H9 (cell line): Measurements from ENCODE around the gene DCP1B. TPM values are rescaled to one million over a fixed set of nuclear protein-coding genes. Genes with fewer than 3 reads are reported as not detected.

Experiments used
- DNase-seq: peaks from one replicate; pipeline ENCODE4 v3.0.0-alpha.2; 2017
- H2AFZ ChIP-seq: one replicate; pipeline ENCODE4 v1.6.1; 2013; ENCODE audit warnings: mild to moderate bottlenecking, low read length, control low read depth, moderate library complexity
- H2AK5ac ChIP-seq: 2 replicates; pipeline ENCODE4 v1.6.1; 2013; ENCODE audit warnings: low read length, control low read depth, mixed read lengths; ENCODE audit not compliant: insufficient read length
- H2BK120ac ChIP-seq: one replicate; pipeline ENCODE4 v1.6.1; 2013; ENCODE audit warnings: low read depth, mild to moderate bottlenecking, low read length, control low read depth, inconsistent platforms; ENCODE audit not compliant: poor library complexity, severe bottlenecking
- H2BK12ac ChIP-seq: 2 replicates; pipeline ENCODE4 v1.6.1; 2013; ENCODE audit warnings: low read length, control low read depth, mixed read lengths, low read depth; ENCODE audit not compliant: insufficient read length
- H2BK15ac ChIP-seq: 2 replicates; pipeline ENCODE4 v1.6.1; 2013; ENCODE audit warnings: low read depth, low read length, control low read depth
- H2BK20ac ChIP-seq: one replicate; pipeline ENCODE4 v1.6.1; 2013; ENCODE audit warnings: low read depth, mild to moderate bottlenecking, low read length, control low read depth, inconsistent platforms; ENCODE audit not compliant: poor library complexity, severe bottlenecking
- H2BK5ac ChIP-seq: 2 replicates; pipeline ENCODE4 v1.6.1; 2013; ENCODE audit warnings: low read length, control low read depth, mixed read lengths; ENCODE audit not compliant: insufficient read length
- H3K14ac ChIP-seq: 2 replicates; pipeline ENCODE4 v1.6.1; 2013; ENCODE audit warnings: low read length, control low read depth; ENCODE audit not compliant: insufficient read depth
- H3K18ac ChIP-seq: 2 replicates; pipeline ENCODE4 v1.6.1; 2013; ENCODE audit warnings: low read depth, mild to moderate bottlenecking, mixed read lengths, low read length, control low read depth; ENCODE audit not compliant: insufficient read length
- H3K23ac ChIP-seq: 2 replicates; pipeline ENCODE4 v1.6.1; 2013; ENCODE audit warnings: low read length, control low read depth, mixed read lengths, low read depth; ENCODE audit not compliant: insufficient read length
- H3K23me2 ChIP-seq: 2 replicates; pipeline ENCODE4 v1.6.1; 2013; ENCODE audit warnings: low read depth, mild to moderate bottlenecking, mixed read lengths, low read length, control low read depth; ENCODE audit not compliant: insufficient read length, poor library complexity, severe bottlenecking
- H3K27ac ChIP-seq: 2 replicates; pipeline ENCODE4 v1.5.1; 2013; ENCODE audit warnings: low read length, control low read depth, mixed read lengths, low read depth; ENCODE audit not compliant: insufficient read length
- H3K27me3 ChIP-seq: 2 replicates; pipeline ENCODE4 v1.6.1; 2013; ENCODE audit warnings: low read length, control low read depth, inconsistent platforms; ENCODE audit not compliant: insufficient read depth
- H3K4ac ChIP-seq: 2 replicates; pipeline ENCODE4 v1.6.1; 2013; ENCODE audit warnings: low read depth, mild to moderate bottlenecking, control low read depth, inconsistent platforms, low read length, moderate library complexity
- H3K4me1 ChIP-seq: 2 replicates; pipeline ENCODE4 v1.6.1; 2013; ENCODE audit warnings: low read length, control low read depth, inconsistent platforms; ENCODE audit not compliant: insufficient read depth
- H3K4me2 ChIP-seq: 2 replicates; pipeline ENCODE4 v1.6.1; 2013; ENCODE audit warnings: low read length, control low read depth, mixed read lengths; ENCODE audit not compliant: insufficient read length, insufficient read depth
- H3K56ac ChIP-seq: 2 replicates; pipeline ENCODE4 v1.6.1; 2013; ENCODE audit warnings: low read depth, mild to moderate bottlenecking, mixed read lengths, low read length, control low read depth; ENCODE audit not compliant: insufficient read length
- H3K79me1 ChIP-seq: 2 replicates; pipeline ENCODE4 v1.6.1; 2013; ENCODE audit warnings: low read depth, mild to moderate bottlenecking, moderate library complexity, low read length, control low read depth, inconsistent platforms; ENCODE audit not compliant: insufficient read depth, poor library complexity, severe bottlenecking
- H3K79me2 ChIP-seq: 2 replicates; pipeline ENCODE4 v1.6.1; 2013; ENCODE audit warnings: low read length, control low read depth, inconsistent platforms; ENCODE audit not compliant: insufficient read depth
- H3K9ac ChIP-seq: 2 replicates; pipeline ENCODE4 v1.6.1; 2013; ENCODE audit warnings: low read length, control low read depth, mixed read lengths; ENCODE audit not compliant: insufficient read length; ENCODE audit errors: extremely low read depth
- H3K9me3 ChIP-seq: one replicate; pipeline ENCODE4 v1.6.1; 2013; ENCODE audit warnings: low read depth, low read length, inconsistent platforms; ENCODE audit not compliant: control insufficient read depth
- H3T11ph ChIP-seq: one replicate; pipeline ENCODE4 v1.6.1; 2013; ENCODE audit warnings: mild to moderate bottlenecking, low read length, control low read depth, inconsistent platforms
- H4K20me1 ChIP-seq: one replicate; pipeline ENCODE4 v1.6.1; 2013; ENCODE audit not compliant: control insufficient read depth, insufficient read length, insufficient read depth
- H4K5ac ChIP-seq: 2 replicates; pipeline ENCODE4 v1.6.1; 2013; ENCODE audit warnings: low read depth, mild to moderate bottlenecking, mixed read lengths, low read length, control low read depth; ENCODE audit not compliant: insufficient read length
- H4K8ac ChIP-seq: replicated peaks from 2 replicates; pipeline ENCODE4 v1.6.1; 2013; ENCODE audit warnings: low read length, control low read depth, mixed read lengths, low read depth; ENCODE audit not compliant: insufficient read length
- H4K91ac ChIP-seq: 2 replicates; pipeline ENCODE4 v1.6.1; 2013; ENCODE audit warnings: low read depth, mild to moderate bottlenecking, moderate library complexity, mixed read lengths, low read length, control low read depth; ENCODE audit not compliant: insufficient read length
- H3K27ac Mint-ChIP-seq, 3 experiments: 2 replicates in 2 of 3; 3 replicates in 1 of 3; pipeline ENCODE4 v1.8.0; 2020 to 2021; ENCODE audit warnings: mixed read lengths in 3 of 3, mild to moderate bottlenecking in 1 of 3, moderate library complexity in 1 of 3
- H3K27me3 Mint-ChIP-seq: 2 replicates; pipeline ENCODE4 v1.8.0; 2021; ENCODE audit warnings: low read depth, mild to moderate bottlenecking, moderate library complexity, mixed read lengths
- H3K36me3 Mint-ChIP-seq, 3 experiments: 2 replicates in 2 of 3; 3 replicates in 1 of 3; pipeline ENCODE4 v1.8.0; 2020 to 2021; ENCODE audit warnings: low read depth in 3 of 3, mixed read lengths in 3 of 3; ENCODE audit not compliant: insufficient read depth in 1 of 3
- H3K4me1 Mint-ChIP-seq, 2 experiments: 2 replicates each; pipeline ENCODE4 v1.8.0; 2020; ENCODE audit warnings: mixed read lengths in 2 of 2
- H3K4me3 Mint-ChIP-seq, 2 experiments: 2 replicates in 1 of 2; 3 replicates in 1 of 2; pipeline ENCODE4 v1.8.0; 2020 to 2021; ENCODE audit warnings: mild to moderate bottlenecking in 2 of 2, mixed read lengths in 2 of 2, moderate library complexity in 1 of 2
- H3K9me3 Mint-ChIP-seq, 2 experiments: 2 replicates in 1 of 2; 3 replicates in 1 of 2; pipeline ENCODE4 v1.8.0; 2020; ENCODE audit warnings: mild to moderate bottlenecking in 2 of 2, mixed read lengths in 2 of 2, moderate library complexity in 1 of 2
- WGBS: extraction: QIAGEN DNeasy Blood & Tissue Kit; methylation state at CpG from one replicate; pipeline ENCODE4 v1.1.7; 2013; ENCODE audit warnings: missing lambda C conversion rate, low lambda C conversion rate, mixed read lengths; ENCODE audit not compliant: insufficient read length; ENCODE audit errors: extremely low coverage; 5-methylcytosine and 5-hydroxymethylcytosine counted together
- total RNA-seq: library from RNA; stranded (reverse); gene quantifications from 2 replicates; pipeline ENCODE4 v1.2.1, GENCODE V29; 2021
- TF ChIP-seq, protein P1 (sequence below): fragments of 200-600 bp; sonication (generic); conservative IDR thresholded peaks from 3 replicates; pipeline ENCODE4 v1.8.0; 2021; ENCODE audit warnings: antibody characterized with exemption, mild to moderate bottlenecking

The DCP1B gene
- total RNA-seq, 1 experiment from 2014 or later, result 11.2 TPM

GRCh38 chr12:1977588-1977987 is 26.7 kb downstream of the DCP1B start:
- no peak overlapping the region for H2BK20ac ChIP-seq
- no peaks in the 10 kb centered on the region for H3K9me3 Mint-ChIP-seq
- no peak overlapping the region for H2BK12ac ChIP-seq
- H3K27ac ChIP-seq, result no peak overlapping the region
- no peak overlapping the region for H3K14ac ChIP-seq
- H3K23me2 ChIP-seq, result no peaks in the 10 kb centered on the region
- DNase-seq, result no peak
- H3K79me2 ChIP-seq, result no peaks in the 10 kb centered on the region
- no peak overlapping the region for H2BK5ac ChIP-seq
- no peak overlapping the region for H3K4me2 ChIP-seq
- TF ChIP-seq, protein P1, sequence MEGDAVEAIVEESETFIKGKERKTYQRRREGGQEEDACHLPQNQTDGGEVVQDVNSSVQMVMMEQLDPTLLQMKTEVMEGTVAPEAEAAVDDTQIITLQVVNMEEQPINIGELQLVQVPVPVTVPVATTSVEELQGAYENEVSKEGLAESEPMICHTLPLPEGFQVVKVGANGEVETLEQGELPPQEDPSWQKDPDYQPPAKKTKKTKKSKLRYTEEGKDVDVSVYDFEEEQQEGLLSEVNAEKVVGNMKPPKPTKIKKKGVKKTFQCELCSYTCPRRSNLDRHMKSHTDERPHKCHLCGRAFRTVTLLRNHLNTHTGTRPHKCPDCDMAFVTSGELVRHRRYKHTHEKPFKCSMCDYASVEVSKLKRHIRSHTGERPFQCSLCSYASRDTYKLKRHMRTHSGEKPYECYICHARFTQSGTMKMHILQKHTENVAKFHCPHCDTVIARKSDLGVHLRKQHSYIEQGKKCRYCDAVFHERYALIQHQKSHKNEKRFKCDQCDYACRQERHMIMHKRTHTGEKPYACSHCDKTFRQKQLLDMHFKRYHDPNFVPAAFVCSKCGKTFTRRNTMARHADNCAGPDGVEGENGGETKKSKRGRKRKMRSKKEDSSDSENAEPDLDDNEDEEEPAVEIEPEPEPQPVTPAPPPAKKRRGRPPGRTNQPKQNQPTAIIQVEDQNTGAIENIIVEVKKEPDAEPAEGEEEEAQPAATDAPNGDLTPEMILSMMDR, result no peak
- H3T11ph ChIP-seq, result no peak overlapping the region
- H4K91ac ChIP-seq, result no peak overlapping the region
- H3K18ac ChIP-seq, result no peak overlapping the region
- no peaks in the 10 kb centered on the region for H3K4me1 ChIP-seq
- no peaks in the 10 kb centered on the region for H3K9me3 ChIP-seq
- no peaks in the 10 kb centered on the region for H3K27me3 Mint-ChIP-seq
- H3K56ac ChIP-seq, result no peak overlapping the region
- H3K36me3 Mint-ChIP-seq, result no peaks in the 10 kb centered on the region
- no peak overlapping the region for H2AK5ac ChIP-seq
- no peak overlapping the region for H3K9ac ChIP-seq
- H4K20me1 ChIP-seq, result no peaks in the 10 kb centered on the region
- no peak overlapping the region for H4K5ac ChIP-seq
- H3K4me3 Mint-ChIP-seq, result no peak overlapping the region
- no peak overlapping the region for H3K23ac ChIP-seq
- no peak overlapping the region for H3K27ac Mint-ChIP-seq
- H2BK120ac ChIP-seq, result no peak overlapping the region
- WGBS, result no CpG with 5 or more reads among the region's 1 CpG
- no peak overlapping the region for H2BK15ac ChIP-seq
- no peak overlapping the region for H3K4ac ChIP-seq
- H2AFZ ChIP-seq, result no peak overlapping the region
- peaks cover 8 to 13% of the 10 kb centered on the region in 2 experiments for H3K4me1 Mint-ChIP-seq
- H3K27me3 ChIP-seq, result no peaks in the 10 kb centered on the region
- H4K8ac ChIP-seq, result no peak overlapping the region
- H3K79me1 ChIP-seq, result no peaks in the 10 kb centered on the region
